Measurements from ENCODE around the gene KIT.

Gene KIT

GRCh38 chr4:54731976-54732375 lies 74.2 kb downstream of the KIT start:
- Histone ChIP-seq H3K4me1 (ENCODE audit: low read length) (no peaks in the 10 kb centered on the region), H3K9me2 (replicated peaks; ENCODE audit: insufficient read depth, low read length) (no peaks in the 10 kb centered on the region), H3F3A (ENCODE audit: insufficient read depth, low read length) (no peaks in the 10 kb centered on the region), H2AFZ (ENCODE audit: low read length) (no peak overlapping the region), H3K9me3 (replicated peaks; ENCODE audit: insufficient read depth, low read length) (no peaks in the 10 kb centered on the region), H3K27me3 (replicated peaks; ENCODE audit: insufficient read depth, low read length) (no peaks in the 10 kb centered on the region), H3K4me3 (ENCODE audit: low read length) (no peak overlapping the region), H3K79me2 (ENCODE audit: low read length) (no peaks in the 10 kb centered on the region), H3K9ac (ENCODE audit: low read length) (no peak overlapping the region), H3K27ac (ENCODE audit: low read length) (no peak overlapping the region), H3K36me3 (replicated peaks; ENCODE audit: insufficient read depth, low read length) (no peaks in the 10 kb centered on the region), H4K20me1 (ENCODE audit: insufficient read depth, low read length) (no peaks in the 10 kb centered on the region), H3K4me2 (ENCODE audit: low read depth, low read length) (no peak overlapping the region)
- TF ChIP-seq CTCF (IDR thresholded peaks at IDR 0.05; ENCODE audit: low read length) (no peak), EZH2phosphoT487 (IDR thresholded peaks at IDR 0.05; ENCODE audit: low read length) (no peak), EZH2 (optimal IDR thresholded peaks at IDR 0.05; ENCODE audit: low read depth, low read length) (no peak)
- DNase-seq, result no peak

- H3K27me3 ChIP-seq (replicated peaks; ENCODE audit: insufficient read depth, low read length), result no peaks in the 10 kb centered on the region
- H3K36me3 ChIP-seq (replicated peaks; ENCODE audit: insufficient read depth, low read length), result no peaks in the 10 kb centered on the region
- no peaks in the 10 kb centered on the region for H3K79me2 ChIP-seq (ENCODE audit: low read length)
- no peaks in the 10 kb centered on the region for H3F3A ChIP-seq (ENCODE audit: insufficient read depth, low read length)
- DNase-seq, result no peak
- H3K9me2 ChIP-seq (replicated peaks; ENCODE audit: insufficient read depth, low read length), result no peaks in the 10 kb centered on the region
- no peaks in the 10 kb centered on the region for H4K20me1 ChIP-seq (ENCODE audit: insufficient read depth, low read length)
- no peak overlapping the region for H3K27ac ChIP-seq (ENCODE audit: low read length)
- no peak for TF ChIP-seq EZH2 (optimal IDR thresholded peaks at IDR 0.05; ENCODE audit: low read depth, low read length)
- TF ChIP-seq EZH2phosphoT487 (IDR thresholded peaks at IDR 0.05; ENCODE audit: low read length), result no peak
- no peak for TF ChIP-seq CTCF (IDR thresholded peaks at IDR 0.05; ENCODE audit: low read length)
- H3K4me1 ChIP-seq (ENCODE audit: low read length), result no peaks in the 10 kb centered on the region
- no peak overlapping the region for H3K9ac ChIP-seq (ENCODE audit: low read length)
- no peaks in the 10 kb centered on the region for H3K9me3 ChIP-seq (replicated peaks; ENCODE audit: insufficient read depth, low read length)
- no peak overlapping the region for H3K4me3 ChIP-seq (ENCODE audit: low read length)
- no peak overlapping the region for H3K4me2 ChIP-seq (ENCODE audit: low read depth, low read length)
- no peak overlapping the region for H2AFZ ChIP-seq (ENCODE audit: low read length)
Observed at GRCh38 chr4:54737421-54737820, 79.7 kb downstream of the KIT start.

GRCh38 chr4:54741202-54741601 lies 83.4 kb downstream of the KIT start:
- no peaks in the 10 kb centered on the region for H3K36me3 ChIP-seq (replicated peaks; ENCODE audit: insufficient read depth, low read length)

More at GRCh38 chr4:54741202-54741601, 83.4 kb downstream of the KIT start:
- TF ChIP-seq EZH2phosphoT487 (IDR thresholded peaks at IDR 0.05; ENCODE audit: low read length) (no peak), CTCF (IDR thresholded peaks at IDR 0.05; ENCODE audit: low read length) (no peak), EZH2 (optimal IDR thresholded peaks at IDR 0.05; ENCODE audit: low read depth, low read length) (no peak)
- H3K4me1 ChIP-seq (ENCODE audit: low read length), result no peaks in the 10 kb centered on the region
- H3K27ac ChIP-seq (ENCODE audit: low read length), result no peak overlapping the region
- DNase-seq, result no peak
- no peak overlapping the region for H3K4me2 ChIP-seq (ENCODE audit: low read depth, low read length)
- H2AFZ ChIP-seq (ENCODE audit: low read length), result no peak overlapping the region
- H3K9ac ChIP-seq (ENCODE audit: low read length), result no peak overlapping the region
- no peaks in the 10 kb centered on the region for H4K20me1 ChIP-seq (ENCODE audit: insufficient read depth, low read length)
- H3F3A ChIP-seq (ENCODE audit: insufficient read depth, low read length), result no peaks in the 10 kb centered on the region
- H3K27me3 ChIP-seq (replicated peaks; ENCODE audit: insufficient read depth, low read length), result no peaks in the 10 kb centered on the region
- H3K79me2 ChIP-seq (ENCODE audit: low read length), result no peaks in the 10 kb centered on the region
- no peak overlapping the region for H3K4me3 ChIP-seq (ENCODE audit: low read length)
- H3K9me3 ChIP-seq (replicated peaks; ENCODE audit: insufficient read depth, low read length), result no peaks in the 10 kb centered on the region
- H3K9me2 ChIP-seq (replicated peaks; ENCODE audit: insufficient read depth, low read length), result no peaks in the 10 kb centered on the region
